T-helper 22 cell (primary cell): ENCODE measurements around the gene HUS1B.
A peak's percentile ranks its signal among the peaks of the same experiment; 100 is the strongest.
"Not testable (repeated sequence)": the region's sequence is repeated elsewhere in the genome, so short reads cannot be mapped to it uniquely, and the experiment has no call there.

Experiments
- DNase-seq: peaks from one replicate; pipeline ENCODE4 v3.0.0-alpha.2; 2020; ENCODE audit warnings: low read depth

HUS1B gene

GRCh38 chr6:656460-657252 is at the start of gene HUS1B:
Gene HUS1B, minus strand, starts transcription at chr6:657100. Its CDS starts 156 bp downstream, at chr6:656944.
- no peak for DNase-seq

DNA sequence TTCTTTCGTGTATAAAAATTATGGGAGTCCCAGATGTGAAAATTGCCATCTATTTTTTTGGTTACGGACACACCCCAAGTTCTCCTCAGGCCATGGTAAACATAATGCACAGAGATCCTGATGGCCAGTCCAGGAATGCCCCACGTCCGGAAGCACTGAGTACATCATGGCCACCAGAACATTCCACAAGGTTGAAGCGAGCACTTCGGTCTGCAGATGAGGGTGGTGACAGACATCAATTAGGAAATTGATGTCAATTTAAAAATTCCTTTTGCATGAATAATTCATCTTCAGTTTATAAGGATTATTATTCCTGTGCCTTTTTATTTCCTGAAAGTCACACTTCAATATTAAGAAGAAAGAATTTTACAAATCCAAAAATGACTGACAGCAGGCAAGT is 49.2 kb upstream of the HUS1B start:
- no peak for DNase-seq

DNA sequence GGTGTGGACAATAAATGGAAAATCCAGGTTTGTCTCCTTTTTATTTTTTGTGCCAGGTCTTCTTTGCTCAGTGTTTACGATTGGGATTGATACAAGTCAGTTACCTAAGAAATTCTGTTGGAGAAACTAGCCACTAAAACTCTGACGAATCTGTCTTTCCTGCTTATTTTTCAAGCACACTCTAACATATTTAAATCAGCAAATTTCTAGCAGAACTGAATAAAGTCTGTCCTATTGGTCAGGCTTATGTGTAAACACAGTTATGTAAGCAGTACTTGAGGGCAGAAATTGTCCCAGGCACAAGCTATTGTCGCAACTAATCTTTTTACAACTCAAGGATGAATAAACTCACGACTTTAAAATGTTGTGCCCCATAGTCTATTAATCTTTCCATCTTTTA is 48.1 kb upstream of the HUS1B start:
- DNase-seq: no peak

DNA sequence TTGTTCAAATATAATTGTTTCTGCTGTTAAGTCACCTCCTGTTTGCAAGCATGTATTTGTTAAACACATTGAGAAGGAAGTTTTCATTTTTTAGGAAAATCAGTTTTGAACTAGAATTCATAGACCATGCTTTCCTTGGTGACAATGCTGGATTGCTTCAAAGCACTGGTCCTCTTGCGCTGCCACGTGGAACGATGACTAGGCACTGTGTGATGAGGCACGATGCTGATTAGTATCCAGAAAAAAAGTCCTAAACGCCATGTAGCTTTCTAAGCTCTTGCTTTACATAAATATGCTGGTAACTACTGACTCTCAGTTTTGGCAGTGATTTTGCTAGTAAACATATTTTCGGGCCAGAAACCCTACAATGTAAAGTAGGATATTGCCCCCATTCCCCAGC is 47.1 kb upstream of the HUS1B start:
- DNase-seq: no peak

DNA sequence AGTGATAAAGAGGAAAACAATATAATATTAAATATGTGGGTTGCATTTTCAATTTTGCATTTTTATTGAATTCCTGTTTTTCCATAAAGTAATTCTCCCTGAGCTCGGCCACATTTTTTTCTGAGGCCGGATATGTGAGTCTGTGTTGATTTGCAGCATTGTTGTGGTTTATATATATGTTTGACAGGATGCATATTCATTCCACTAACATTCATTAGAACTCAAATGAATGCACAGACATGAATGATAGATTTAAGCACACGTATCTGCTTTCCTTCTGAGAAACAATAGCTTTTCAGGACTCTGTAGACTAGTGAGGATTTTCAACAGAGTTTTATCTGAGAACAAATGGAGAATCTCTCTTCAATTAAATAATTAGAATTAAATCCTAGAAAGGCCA is 46.7 kb upstream of the HUS1B start:
- no peak for DNase-seq

- no peak for DNase-seq
Measured at GRCh38 chr6:701700-702479, 45.0 kb upstream of the HUS1B start.

DNA sequence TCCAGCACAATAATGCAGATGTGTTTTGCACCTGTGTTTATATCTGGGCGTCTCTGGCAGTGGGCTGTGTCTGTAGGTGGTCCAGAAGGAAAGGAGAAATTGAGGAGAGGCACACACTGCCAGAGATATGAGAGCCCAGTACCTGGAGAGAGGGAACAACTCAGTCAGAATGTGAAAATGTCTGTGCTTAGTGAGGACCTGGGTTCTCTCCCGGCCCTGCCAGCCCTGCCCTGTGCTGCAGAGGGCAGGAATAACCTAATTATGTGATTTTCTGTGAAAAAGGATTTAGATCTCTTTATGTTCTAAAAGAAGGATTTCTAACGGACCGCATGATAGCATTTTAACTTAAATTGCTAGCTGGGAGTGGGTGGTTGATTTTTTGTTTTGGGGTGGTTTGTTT is 44.3 kb upstream of the HUS1B start:
- no peak for DNase-seq

DNA sequence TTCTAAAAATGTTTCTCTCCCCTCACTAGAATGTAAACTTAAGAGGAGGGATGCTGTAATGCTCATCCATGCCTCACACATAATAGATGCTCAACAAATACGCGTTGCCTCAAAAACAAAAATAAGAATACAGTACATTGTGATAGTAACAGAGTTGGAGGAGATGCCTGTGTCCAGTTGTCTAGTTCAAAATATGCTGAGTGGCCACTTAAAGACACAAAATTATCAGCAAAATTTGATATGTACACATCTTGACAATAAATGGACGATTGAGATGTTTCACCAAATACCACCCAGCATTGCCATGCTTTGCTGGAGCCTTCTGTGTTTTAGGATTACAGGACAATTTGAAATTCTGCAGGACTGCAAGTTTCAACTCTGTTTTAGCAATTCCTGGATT is 43.6 kb upstream of the HUS1B start:
- no peak for DNase-seq

GRCh38 chr6:699319-699718 is 42.4 kb upstream of the HUS1B start:
- no peak for DNase-seq

- not testable (repeated sequence) for DNase-seq
Measured at GRCh38 chr6:694431-695126, 37.7 kb upstream of the HUS1B start.

- no peak for DNase-seq
Measured at GRCh38 chr6:693723-694009, 36.8 kb upstream of the HUS1B start.

GRCh38 chr6:692858-693722 is 36.2 kb upstream of the HUS1B start, which contains the start of gene EXOC2:
Gene EXOC2, minus strand, starts transcription at chr6:693139. Its CDS starts 55,321 bp downstream, at chr6:637818.
- peak; percentile 70 for DNase-seq

GRCh38 chr6:692356-692851 is 35.5 kb upstream of the HUS1B start:
- DNase-seq: peak; percentile 65

DNA sequence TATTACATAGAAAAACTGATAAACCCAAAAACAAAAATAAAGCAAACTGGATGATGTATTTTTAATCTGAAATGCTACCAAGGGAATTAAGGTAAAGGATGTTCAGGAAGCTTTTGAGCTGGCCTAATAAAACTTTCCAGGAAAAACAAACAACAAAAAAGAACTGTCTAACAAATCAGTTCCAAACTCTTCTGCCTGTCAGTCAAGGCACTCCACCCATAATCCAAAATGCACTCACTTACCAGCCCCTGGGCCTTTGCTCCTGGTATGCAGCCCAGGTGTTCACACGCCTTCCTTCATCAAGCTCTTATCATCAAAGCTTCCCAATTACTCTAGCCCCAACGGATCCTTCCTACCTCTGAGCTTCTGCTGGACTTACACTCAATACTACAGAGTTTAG is 32.3 kb upstream of the HUS1B start:
- no peak for DNase-seq

DNA sequence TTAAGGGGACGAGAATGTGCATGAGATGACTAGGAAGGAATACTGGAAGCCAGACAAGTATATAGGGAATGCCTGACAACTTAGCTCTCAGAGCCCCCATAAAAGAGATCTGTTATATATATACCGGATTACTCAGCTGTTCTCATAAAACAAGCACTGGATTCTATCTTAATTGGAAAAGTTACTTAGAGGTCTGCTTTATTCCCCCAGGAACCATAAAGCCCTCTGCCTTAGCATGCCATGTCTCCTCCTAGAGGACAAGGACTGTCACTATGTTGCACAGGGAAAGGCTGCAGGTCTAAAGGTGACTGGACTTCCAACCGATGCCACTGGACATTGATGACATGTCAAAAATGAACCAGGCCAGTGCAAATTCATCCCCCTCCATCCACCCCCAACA is 29.6 kb upstream of the HUS1B start:
- no peak for DNase-seq

- DNase-seq: no peak
Measured at GRCh38 chr6:684831-685636, 28.1 kb upstream of the HUS1B start.

DNA sequence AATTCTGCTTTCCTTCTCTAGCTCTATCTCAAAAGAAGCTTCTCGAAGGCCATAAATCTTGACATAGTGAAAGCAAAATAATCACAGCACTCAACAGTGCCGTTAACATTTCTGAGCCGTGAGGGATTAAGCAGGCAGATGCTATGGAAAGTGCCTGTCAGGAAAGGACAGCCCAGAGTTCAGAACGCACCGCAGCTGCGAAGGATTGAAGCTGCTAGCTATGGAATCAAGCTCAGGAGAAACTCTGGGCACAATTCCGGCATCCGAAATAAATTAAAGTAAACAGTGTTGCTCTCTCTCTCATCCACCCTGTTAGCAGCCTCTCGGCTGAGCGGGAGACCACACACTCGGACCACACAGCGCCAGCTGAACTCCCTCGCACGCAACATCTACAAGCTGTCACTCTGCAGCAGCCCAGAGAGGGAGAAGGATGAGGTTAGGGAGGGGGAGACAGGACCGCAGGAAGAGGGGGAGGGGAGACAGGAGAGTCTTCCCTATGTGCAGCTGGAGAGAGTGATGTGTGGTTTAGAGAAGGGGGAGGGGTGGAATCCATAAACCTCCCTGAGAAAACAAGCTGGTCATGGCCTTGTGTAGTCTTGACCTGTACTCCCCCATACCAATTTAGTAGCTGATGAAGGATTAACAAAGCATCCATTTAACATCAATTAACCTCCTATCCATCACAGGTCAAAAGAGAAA is 27.0 kb upstream of the HUS1B start:
- no peak for DNase-seq

- no peak for DNase-seq
Measured at GRCh38 chr6:680666-681340, 23.9 kb upstream of the HUS1B start.

DNA sequence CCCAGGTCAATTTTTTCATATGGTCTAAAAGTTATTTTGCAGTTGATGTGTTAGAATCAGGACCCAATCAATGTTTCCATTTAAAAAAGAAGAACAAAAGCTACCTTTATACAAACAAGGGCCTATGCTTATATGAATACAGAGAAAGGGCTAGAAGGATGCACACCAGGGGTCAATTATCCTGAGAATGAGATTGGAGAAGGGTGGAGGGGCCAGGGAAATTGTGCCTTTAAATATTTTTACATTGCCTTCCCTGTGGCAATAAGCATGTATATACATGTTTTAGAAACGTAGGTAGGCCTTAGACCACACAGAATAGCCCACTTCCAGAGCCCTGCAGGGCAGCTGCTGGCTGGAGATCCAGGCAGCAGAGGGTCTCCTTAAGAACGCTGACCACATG is 23.4 kb upstream of the HUS1B start:
- DNase-seq: no peak

- no peak for DNase-seq
Measured at GRCh38 chr6:679282-679681, 22.4 kb upstream of the HUS1B start.
